GM19452 (cell line): ENCODE measurements around the gene ADARB1.

Experiments used
- ATAC-seq: cut with Tn5 transposase; IDR thresholded peaks from one replicate; pipeline ENCODE4 v1.9.1; 2021; ENCODE audit not compliant: unreplicated experiment

The ADARB1 gene

DNA sequence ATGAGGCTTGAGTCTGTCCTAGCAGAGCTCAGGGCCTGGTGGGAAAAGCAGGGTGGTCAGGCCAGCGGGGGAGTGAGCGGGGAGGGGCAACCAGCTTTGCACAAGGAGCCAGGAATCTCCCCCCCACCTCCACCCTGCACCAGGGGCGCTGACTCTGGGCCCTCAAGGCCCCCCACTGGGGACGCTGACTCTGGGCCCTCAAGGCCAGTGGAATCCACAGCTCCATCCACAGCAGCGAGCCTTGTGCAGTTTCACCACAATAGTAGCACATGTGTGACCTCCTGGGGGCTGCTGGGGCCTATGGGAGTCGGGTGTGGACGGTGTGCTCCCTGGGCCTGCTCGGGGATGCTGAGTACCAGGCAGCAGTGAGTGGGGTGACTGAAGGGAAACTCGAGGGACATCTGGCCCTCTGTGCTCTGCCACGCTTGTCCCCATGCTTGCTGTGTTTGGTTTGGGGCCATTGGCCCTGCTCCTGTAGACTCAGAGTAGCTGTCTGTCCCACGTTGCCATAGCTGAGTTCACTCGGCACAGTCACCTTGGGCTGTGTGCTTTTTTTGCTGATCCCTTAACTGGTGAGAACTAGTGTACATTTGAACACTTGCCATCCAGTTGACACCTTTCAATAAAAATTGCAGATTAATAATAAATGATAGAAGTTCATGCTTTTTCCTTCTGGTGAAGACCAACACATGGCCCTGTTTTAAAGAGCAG is 89.2 kb downstream of the ADARB1 start:
- ATAC-seq: no peak

DNA sequence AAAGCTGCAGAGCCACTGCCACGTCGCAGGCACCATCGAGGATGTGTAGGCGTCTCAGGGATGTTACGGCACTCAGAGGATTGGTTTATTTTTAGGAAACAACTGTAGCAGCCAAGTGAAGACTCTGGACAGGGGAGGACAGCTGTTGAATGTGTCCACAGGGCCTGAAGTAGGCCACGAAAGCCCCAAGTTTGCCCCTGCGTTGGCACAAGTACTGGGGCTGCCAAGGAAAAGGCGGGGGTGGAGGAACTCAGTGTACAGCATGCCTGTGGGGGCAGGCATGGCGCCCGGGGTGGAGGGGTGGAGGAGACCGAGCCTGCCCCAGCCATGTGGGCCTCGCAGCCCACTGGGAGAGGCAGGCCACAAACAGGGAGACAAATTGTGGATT is 89.7 kb downstream of the ADARB1 start:
- ATAC-seq: no peak

DNA sequence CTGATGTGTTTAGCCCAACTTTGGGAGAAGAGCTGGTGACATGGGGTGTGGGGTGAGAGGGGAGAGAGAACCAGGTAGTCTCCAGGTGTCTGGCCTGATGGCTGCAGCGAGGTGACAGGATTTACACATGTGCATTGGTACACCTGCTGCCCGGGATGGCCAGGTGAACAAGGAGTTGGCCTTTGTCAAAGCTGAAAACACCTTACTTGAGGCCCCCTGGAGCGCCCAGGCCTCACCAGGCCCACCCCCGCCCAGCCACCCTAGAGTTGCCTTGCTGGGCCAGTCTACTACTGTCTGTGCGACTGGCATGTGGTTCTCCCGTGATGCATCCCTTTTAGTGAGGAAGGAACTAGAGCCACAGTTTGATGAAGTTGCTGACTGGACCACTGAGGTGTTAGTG is 90.5 kb downstream of the ADARB1 start:
- no peak for ATAC-seq

DNA sequence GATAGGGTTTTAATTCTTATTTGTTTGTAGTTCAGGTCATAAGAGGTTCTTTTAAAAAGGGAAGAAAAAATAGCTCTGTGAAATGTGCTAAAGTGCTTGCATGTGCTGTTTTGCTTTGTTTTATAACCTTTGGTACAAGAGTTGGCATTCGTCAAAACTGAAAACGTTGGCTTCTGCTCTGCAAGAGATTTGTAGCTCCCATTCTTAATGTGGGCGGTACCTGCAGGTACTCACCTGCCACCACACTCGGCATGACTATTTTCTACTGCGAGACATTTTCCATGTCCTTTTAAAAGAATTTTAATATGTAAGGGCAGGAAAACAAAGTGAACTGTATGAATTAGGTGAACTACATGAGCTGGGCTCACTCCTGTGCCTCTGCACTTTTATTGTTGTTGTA is 92.6 kb downstream of the ADARB1 start:
- ATAC-seq: no peak

DNA sequence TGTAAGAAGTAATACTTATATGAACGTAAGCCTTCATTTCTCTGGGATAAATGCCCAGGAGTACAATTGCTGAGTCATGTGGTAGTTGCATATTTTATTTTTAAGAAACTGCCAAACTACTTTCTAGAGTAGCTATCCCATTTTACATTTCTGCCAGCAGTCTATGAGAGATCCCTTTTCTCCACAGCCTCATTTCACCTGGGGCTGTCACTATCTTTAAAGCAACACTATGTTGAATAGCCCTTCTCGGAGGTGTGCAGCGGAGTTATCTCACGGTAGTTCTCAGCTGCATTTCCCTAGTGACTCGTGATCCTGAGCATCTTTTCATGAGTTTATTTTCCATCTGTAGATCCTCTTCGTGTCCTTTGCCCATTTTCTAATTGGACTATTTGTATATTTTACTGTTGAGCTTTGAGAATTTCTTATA is 93.4 kb downstream of the ADARB1 start:
- ATAC-seq: no peak

DNA sequence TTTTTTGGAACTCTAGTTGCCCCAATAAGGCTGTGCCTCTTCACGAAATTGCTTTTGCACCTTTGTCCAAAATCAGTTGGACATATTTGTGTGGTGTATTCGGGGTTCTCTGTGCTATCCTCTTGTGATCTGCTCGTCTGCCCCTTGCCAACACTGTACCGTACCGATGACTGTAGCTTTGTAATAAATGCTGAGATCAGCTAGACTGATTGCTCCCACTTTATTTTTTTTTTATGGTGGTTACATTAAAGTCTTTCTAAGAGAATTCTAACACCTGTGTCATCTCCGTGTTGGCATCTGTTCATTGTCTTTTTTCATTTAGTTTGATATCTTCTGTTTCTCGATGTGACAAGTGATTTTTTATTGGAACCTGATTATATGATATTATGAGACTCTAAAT is 94.1 kb downstream of the ADARB1 start:
- ATAC-seq: no peak

DNA sequence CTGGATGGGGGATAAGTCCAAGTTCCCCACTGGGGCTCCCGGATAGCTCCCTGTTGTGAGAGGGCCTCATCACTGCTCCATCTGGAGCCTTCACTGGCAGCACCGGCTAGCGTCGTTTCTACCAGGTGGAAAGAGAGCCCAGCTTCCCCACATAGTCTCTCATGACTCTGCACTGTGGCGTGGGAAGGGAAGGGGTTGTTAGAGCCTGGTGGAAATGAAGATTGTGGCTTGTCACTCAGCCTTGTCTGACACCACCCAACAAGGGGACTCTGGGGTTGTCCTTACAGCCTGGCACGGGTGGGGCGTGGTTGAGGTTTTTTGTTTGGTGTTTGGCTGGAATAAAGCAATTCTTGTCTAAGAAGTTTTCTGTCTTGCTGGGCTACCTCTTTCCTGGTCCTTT is 94.6 kb downstream of the ADARB1 start:
- no peak for ATAC-seq

DNA sequence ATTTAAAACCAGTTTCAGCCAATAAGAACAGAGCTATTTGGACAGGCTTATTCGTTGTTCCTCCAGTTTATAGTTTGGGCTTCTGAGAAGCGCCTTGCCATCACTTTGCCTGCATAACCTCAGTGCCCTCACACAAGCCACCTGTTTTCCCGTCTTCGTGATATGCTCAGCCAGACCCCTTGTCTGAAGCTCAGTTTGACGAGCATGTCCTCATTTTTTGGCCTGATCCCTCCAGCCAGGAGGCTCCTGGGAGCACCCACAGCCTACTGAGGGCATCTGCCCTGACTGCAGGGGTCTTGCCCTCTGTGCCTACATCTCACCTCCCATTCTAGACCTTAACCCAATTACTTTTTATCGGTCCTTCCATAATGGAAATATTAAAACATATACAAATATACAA is 95.3 kb downstream of the ADARB1 start:
- ATAC-seq: no peak

DNA sequence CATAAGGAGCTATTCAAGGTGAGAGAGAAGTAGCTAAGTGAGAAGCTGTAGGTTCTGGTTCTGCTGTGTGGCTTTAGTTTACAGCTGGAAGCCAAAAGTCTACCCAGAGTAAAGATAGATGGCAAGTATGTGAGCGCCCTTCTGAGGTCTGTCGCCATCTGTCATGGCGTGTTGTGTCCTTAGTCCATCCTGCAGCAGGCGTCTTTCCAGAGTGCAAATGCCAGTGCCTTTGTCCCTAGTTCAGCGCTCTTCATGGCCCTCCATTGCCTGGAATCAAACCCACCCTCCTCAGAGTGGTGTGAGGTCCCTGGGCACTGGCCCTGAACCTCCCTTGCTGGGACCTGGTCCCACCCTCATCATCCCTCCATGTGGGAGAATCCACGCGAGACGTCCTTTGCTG is 96.6 kb downstream of the ADARB1 start:
- no peak for ATAC-seq

DNA sequence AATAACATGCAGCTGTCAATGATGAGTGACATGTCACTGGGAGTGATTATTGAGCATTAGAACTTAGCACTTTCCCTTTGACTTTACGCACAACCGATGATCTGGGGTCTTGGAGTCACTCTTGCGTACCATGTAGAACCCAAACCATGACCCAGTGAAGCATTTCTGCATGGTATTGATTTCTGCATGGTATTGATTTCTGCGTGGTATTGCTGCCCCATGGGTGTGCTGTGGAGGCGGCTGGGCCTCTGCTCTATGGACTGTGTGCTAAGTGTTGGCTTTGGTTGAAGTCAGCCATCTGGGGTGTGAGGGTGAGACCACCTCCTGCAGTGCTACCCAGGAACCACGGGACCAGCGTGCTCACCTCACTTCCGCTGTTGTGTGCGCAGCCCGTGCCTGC is 98.0 kb downstream of the ADARB1 start:
- no peak for ATAC-seq

DNA sequence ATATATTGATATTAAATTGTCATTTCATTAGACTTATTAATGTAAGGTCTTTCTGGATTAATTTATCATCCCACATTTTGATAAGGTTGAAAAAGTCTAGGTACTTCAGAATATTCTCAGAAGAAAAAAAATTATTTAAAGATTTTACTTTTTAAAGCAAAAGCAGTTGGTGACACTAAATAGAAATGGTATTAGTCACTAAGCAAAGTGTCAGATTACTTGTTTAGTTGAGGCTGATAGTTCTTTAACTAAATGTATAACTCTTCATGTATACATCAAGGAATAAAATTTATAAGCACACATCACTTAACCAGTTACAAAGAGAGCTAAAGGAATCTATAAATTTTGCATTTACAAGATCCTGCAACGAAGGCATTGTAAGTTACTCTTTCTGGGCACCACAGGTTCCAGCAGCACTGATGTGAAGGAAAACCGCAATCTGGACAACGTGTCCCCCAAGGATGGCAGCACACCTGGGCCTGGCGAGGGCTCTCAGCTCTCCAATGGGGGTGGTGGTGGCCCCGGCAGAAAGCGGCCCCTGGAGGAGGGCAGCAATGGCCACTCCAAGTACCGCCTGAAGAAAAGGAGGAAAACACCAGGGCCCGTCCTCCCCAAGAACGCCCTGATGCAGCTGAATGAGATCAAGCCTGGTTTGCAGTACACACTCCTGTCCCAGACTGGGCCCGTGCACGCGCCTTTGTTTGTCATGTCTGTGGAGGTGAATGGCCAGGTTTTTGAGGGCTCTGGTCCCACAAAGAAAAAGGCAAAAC is 101.1 kb downstream of the ADARB1 start:
- no peak for ATAC-seq

DNA sequence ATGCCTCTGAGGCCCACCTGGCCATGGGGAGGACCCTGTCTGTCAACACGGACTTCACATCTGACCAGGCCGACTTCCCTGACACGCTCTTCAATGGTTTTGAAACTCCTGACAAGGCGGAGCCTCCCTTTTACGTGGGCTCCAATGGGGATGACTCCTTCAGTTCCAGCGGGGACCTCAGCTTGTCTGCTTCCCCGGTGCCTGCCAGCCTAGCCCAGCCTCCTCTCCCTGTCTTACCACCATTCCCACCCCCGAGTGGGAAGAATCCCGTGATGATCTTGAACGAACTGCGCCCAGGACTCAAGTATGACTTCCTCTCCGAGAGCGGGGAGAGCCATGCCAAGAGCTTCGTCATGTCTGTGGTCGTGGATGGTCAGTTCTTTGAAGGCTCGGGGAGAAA is 101.8 kb downstream of the ADARB1 start:
- ATAC-seq: no peak

DNA sequence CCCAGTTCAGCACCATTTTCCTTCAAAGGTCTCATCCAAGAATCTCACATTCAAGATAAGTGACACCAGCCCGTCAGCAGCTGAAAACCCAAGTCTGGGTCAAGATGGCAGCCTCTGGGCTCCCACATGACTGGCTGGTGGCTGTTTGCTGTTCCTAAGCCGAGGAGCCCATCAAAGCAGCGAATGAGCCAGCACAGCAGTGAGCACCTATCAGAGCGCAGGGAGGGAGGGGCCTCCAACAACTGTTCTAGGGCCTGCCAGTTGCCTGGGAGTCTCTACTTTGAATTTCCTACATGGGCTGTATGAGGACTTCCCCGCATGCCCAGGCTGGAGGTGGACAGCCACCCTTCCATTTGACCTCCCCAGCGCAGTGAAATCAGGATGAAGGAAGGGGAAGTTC is 102.7 kb downstream of the ADARB1 start:
- ATAC-seq: no peak

DNA sequence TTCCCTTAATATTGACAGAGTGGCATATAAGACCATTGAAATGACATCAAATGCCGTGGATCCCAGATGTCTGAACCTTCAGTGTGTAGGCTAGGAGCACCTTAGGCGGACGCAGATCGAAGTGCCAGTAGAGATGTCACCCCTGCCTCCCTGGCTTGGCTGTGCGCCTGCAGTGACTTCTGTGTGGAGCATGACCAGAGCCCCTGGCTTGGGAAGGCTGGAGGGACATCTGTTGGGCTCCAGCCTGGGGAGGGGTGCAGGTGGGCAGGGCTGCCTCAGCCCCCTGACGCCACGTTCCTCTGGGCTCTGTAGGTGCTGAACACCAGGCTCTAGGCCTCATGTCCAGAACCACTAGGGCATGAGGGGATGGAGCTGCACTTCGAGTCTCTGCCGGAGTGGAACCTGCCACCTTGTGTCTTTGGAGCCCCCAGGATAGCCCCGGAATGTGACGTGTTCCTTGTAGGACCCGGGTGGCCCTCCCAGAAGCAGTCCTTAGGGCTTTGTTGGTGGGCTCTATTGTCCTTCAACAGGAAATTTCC is 103.8 kb downstream of the ADARB1 start:
- ATAC-seq: no peak

DNA sequence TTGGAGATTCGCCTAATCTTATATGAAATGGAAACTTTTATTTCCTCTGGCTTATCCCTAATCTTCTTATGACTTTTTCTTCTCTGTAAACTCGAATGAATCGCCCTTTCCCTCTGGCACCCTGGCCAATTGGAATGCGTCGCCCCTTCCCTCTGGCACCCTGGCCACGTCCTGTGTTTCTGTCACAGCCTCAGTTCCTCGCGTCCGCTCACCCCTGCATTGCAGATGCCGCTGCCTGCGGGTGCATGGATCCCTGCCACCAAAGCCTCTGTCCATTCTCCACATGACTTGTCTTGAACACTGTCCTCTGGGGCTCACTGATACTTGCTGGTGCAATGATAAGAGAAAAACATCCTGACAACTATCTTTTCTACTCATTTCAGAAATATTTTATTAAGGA is 104.6 kb downstream of the ADARB1 start:
- no peak for ATAC-seq

DNA sequence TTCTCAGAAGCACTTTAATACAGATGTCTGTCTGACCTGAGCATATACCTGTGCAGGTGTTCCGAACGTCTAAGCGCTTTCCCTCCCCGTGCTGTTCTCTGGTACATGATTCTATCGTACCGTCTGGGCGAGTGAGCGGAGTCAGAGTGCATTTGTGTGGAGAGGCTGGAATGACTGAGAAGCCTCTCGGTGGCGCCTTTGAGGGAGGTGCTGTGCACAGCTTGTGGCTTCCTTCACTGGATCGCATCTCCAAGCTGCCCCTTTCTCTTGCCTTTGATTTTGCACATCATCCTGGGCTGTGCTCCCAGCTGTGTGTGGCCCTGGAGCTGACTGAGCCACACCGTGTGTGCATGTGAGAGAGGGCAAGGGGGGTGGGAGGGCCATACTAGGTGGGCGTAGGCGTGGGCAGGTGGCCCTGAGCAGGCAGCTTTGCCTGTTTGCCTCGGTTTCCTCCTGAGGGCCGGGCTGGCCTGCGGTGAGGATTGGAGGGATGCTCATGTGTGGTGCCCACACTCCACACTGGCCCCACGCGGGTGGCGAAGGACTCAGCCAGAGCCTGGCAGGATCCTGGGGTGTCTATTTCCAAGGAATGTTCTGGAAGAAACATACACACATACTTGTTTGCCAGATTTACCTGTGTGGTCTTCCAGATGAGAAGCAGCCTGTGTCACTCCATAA is 105.3 kb downstream of the ADARB1 start:
- no peak for ATAC-seq

DNA sequence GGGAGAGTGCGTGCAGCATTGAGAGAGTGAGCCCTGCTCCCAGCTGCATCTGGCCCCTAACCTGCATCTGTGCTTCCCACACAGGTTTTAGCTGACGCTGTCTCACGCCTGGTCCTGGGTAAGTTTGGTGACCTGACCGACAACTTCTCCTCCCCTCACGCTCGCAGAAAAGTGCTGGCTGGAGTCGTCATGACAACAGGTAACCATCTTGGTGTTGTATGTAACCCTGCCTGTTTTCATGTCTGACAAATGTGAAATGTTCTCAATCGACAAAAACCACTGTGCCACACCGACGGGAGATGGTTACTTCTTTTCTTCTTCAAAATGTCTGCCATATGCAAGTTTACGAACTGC is 105.8 kb downstream of the ADARB1 start:
- no peak for ATAC-seq

DNA sequence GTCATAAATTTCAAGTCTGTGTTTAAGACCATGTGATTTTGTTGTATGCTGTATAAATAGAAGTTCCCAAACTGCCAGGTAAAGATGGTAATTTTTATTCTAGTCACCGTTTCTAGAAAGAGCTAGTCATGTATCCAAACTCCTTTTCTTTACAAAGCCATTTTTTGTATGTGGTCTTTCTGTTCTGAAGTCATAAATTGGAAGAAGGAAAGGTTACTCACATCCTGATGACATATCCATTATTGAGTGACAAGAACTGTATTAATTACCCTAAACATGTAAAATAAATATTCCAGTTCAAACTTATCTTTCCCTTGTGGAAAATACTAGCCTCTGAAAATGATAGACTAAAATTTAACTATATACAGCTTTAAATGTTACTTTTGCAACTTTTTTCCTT is 108.6 kb downstream of the ADARB1 start:
- no peak for ATAC-seq

DNA sequence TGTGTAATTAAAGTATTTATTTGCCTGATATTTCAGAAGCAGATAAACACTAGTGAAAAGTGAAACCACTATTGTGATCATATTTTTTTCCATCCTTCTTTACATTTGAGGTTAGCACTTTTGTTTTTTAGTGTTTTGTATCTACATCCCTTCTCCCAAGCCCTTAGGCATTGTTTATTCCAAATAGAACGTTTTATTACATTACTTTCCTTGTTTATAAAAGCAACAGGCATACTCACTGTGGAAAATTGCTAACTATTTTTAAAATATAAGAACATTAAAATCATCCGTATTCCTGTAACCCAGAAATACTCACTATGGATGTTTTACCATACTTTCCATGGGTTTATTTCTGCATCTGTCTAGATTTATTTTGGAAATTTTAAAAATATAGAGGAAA is 109.5 kb downstream of the ADARB1 start:
- ATAC-seq: no peak

DNA sequence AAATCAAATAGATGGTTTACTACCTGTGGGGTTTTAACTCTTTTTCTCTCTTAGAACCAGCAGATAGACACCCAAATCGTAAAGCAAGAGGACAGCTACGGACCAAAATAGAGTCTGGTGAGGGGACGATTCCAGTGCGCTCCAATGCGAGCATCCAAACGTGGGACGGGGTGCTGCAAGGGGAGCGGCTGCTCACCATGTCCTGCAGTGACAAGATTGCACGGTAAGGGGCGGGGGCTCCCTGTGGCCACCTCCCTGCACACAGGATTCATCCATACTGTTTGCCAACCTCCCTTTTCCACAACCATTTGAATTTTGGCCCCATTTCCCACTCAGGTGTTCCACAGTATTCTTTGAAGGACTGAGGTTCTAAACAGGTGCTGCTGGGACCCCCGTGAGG is 110.5 kb downstream of the ADARB1 start:
- ATAC-seq: no peak

DNA sequence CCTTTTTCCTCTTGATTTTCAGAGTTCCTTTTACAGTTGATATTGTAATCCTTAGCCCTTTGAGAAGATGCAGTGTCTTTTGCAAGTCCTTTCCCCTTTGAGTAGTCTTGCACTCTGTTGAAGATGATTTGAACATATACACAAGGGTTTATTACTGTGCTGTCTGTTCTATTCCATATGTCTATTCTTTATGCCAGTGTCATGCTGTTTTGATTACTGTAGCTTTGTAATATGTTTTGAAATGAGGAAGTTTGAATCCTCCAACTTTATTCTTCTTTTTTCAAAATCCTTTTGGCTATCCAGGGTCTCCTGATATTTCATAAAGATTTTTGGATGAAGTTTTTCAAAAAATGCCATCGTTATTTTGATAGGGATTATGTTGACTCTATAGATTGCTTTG is 112.3 kb downstream of the ADARB1 start:
- no peak for ATAC-seq

DNA sequence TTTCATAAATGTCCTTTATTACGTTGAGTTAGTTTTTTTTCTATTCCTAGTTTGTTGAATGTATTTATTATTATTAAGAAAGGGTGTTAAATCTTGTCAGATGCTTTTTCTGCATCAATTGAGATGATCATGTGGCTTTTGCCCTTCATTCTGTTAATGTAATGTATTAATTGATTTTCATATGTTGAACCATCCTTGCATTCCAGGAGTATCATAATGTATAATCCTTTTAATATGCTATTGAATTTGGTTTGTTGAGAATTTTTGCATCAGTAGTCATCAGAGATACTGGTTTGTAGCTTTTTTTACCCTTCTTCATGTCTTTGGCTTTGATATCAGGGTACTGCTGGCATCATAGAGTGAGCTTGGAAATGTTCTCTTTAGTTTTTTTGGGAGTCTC is 113.3 kb downstream of the ADARB1 start:
- no peak for ATAC-seq
